WTC11 (cell line): ENCODE results near the gene INTS2. TPM values are rescaled to one million over a fixed set of nuclear protein-coding genes. Genes with fewer than 3 reads are reported as not detected.

Source experiments
- ATAC-seq: fragments of 200-7000 bp; cut with Tn5 transposase; 2 replicates; pipeline ENCODE4 v1.10.0; 2021; ENCODE audit warnings: mild to moderate bottlenecking, moderate library complexity
- CTCF ChIA-PET: fragments of 300-600 bp; sonication (Branson Sonifier 250); formaldehyde crosslinking; loops from one replicate; lab custom pipeline; 2021; ENCODE audit warnings: antibody characterized with exemption; lab: Charles Lee
- POLR2A ChIA-PET: fragments of 350-600 bp; sonication (Branson Sonifier 250); formaldehyde crosslinking; loops from one replicate; lab custom pipeline; 2021; ENCODE audit warnings: antibody characterized with exemption; lab: Charles Lee
- DNase-seq: peaks from one replicate; pipeline ENCODE4 v3.0.0; 2021; ENCODE audit warnings: low spot score
- H3K27ac Mint-ChIP-seq: 2 replicates; pipeline ENCODE4 v1.8.0; 2021; ENCODE audit warnings: mixed read lengths
- H3K27me3 Mint-ChIP-seq: 2 replicates; pipeline ENCODE4 v1.8.0; 2021; ENCODE audit warnings: low read depth, mild to moderate bottlenecking, moderate library complexity, mixed read lengths
- H3K36me3 Mint-ChIP-seq: 2 replicates; pipeline ENCODE4 v1.8.0; 2021; ENCODE audit warnings: mixed read lengths
- H3K4me1 Mint-ChIP-seq: 2 replicates; pipeline ENCODE4 v1.8.0; 2022; ENCODE audit warnings: mixed read lengths
- H3K4me3 Mint-ChIP-seq: 2 replicates; pipeline ENCODE4 v1.8.0; 2021; ENCODE audit warnings: mild to moderate bottlenecking, moderate library complexity, mixed read lengths
- H3K9me3 Mint-ChIP-seq: 2 replicates; pipeline ENCODE4 v1.8.0; 2021; ENCODE audit warnings: mixed read lengths
- ARID4B ChIP-seq: sonication (generic); formaldehyde crosslinking; IDR thresholded peaks from 2 replicates; pipeline ENCODE4 v1.8.0; 2023; ENCODE audit warnings: missing genetic modification reagents, mild to moderate bottlenecking, borderline replicate concordance
- ATF1 ChIP-seq: sonication (generic); formaldehyde crosslinking; IDR thresholded peaks from 2 replicates; pipeline ENCODE4 v1.8.1; 2023; ENCODE audit warnings: mild to moderate bottlenecking, moderate library complexity, missing genetic modification reagents
- CREB1 ChIP-seq: sonication (generic); formaldehyde crosslinking; IDR thresholded peaks from 2 replicates; pipeline ENCODE4 v1.8.0; 2023; ENCODE audit warnings: mild to moderate bottlenecking, missing genetic modification reagents
- CTCF ChIP-seq: fragments of 200-600 bp; IDR thresholded peaks from 2 replicates; pipeline ENCODE4 v1.8.0; 2022; ENCODE audit warnings: antibody characterized with exemption
- ETV6 ChIP-seq: sonication (generic); formaldehyde crosslinking; IDR thresholded peaks from 2 replicates; pipeline ENCODE4 v1.8.1; 2022; ENCODE audit warnings: mild to moderate bottlenecking, missing genetic modification reagents
- FOXJ3 ChIP-seq: sonication (generic); formaldehyde crosslinking; IDR thresholded peaks from 2 replicates; pipeline ENCODE4 v1.9.0; 2021; ENCODE audit warnings: missing genetic modification reagents, mild to moderate bottlenecking, borderline replicate concordance
- FOXP1 ChIP-seq: sonication (generic); formaldehyde crosslinking; IDR thresholded peaks from 2 replicates; pipeline ENCODE4 v1.8.0; 2022; ENCODE audit warnings: missing genetic modification reagents, mild to moderate bottlenecking, moderate library complexity, borderline replicate concordance
- KAT7 ChIP-seq: sonication (generic); formaldehyde crosslinking; IDR thresholded peaks from 2 replicates; pipeline ENCODE4 v1.8.1; 2023; ENCODE audit warnings: missing genetic modification reagents, mild to moderate bottlenecking, borderline replicate concordance
- MXD4 ChIP-seq: fragments of 250-450 bp; sonication (Bioruptor Pico); IDR thresholded peaks from 2 replicates; pipeline ENCODE4 v1.8.0; 2021; ENCODE audit warnings: mild to moderate bottlenecking, moderate library complexity, borderline replicate concordance
- NFATC4 ChIP-seq: fragments of 250-450 bp; sonication (Bioruptor Pico); IDR thresholded peaks from 2 replicates; pipeline ENCODE4 v1.9.0; 2021; ENCODE audit warnings: mild to moderate bottlenecking
- NR1H2 ChIP-seq: sonication (generic); formaldehyde crosslinking; IDR thresholded peaks from 2 replicates; pipeline ENCODE4 v1.9.0; 2021; ENCODE audit warnings: mild to moderate bottlenecking, moderate library complexity, missing genetic modification reagents
- PRRX2 ChIP-seq: fragments of 250-450 bp; sonication (Bioruptor Pico); IDR thresholded peaks from 2 replicates; pipeline ENCODE4 v1.8.0; 2021; ENCODE audit warnings: mild to moderate bottlenecking
- RELA ChIP-seq: sonication (generic); formaldehyde crosslinking; IDR thresholded peaks from 2 replicates; pipeline ENCODE4 v1.8.1; 2022; ENCODE audit warnings: missing genetic modification reagents, mild to moderate bottlenecking, borderline replicate concordance
- ZNF232 ChIP-seq: sonication (generic); formaldehyde crosslinking; IDR thresholded peaks from 2 replicates; pipeline ENCODE4 v1.8.0; 2022; ENCODE audit warnings: mild to moderate bottlenecking, missing genetic modification reagents
- ZNF263 ChIP-seq: sonication (generic); formaldehyde crosslinking; IDR thresholded peaks from 2 replicates; pipeline ENCODE4 v1.8.1; 2022; ENCODE audit warnings: low read depth, mild to moderate bottlenecking, moderate library complexity, missing genetic modification reagents
- ZNF317 ChIP-seq: sonication (generic); formaldehyde crosslinking; IDR thresholded peaks from 2 replicates; pipeline ENCODE4 v1.8.1; 2023; ENCODE audit warnings: low read depth, mild to moderate bottlenecking, moderate library complexity, missing genetic modification reagents, borderline replicate concordance
- ZNF671 ChIP-seq: fragments of 250-450 bp; sonication (Bioruptor Pico); IDR thresholded peaks from 2 replicates; pipeline ENCODE4 v1.8.0; 2021; ENCODE audit warnings: mild to moderate bottlenecking
- total RNA-seq: library from RNA; stranded (reverse); gene quantifications from 3 replicates; pipeline ENCODE4 v1.2.3, GENCODE V29; 2021
- TF ChIP-seq, protein P1 (sequence below): sonication (generic); formaldehyde crosslinking; IDR thresholded peaks from 2 replicates; pipeline ENCODE4 v1.8.0; 2023; ENCODE audit warnings: mild to moderate bottlenecking, missing genetic modification reagents
- TF ChIP-seq, protein P2 (sequence below): sonication (generic); formaldehyde crosslinking; conservative IDR thresholded peaks from 2 replicates; pipeline ENCODE4 v1.8.1; 2022; ENCODE audit warnings: mild to moderate bottlenecking, missing genetic modification reagents
- TF ChIP-seq, protein P3 (sequence below): sonication (generic); formaldehyde crosslinking; IDR thresholded peaks from 2 replicates; pipeline ENCODE4 v1.8.1; 2023; ENCODE audit warnings: mild to moderate bottlenecking, missing genetic modification reagents, moderate library complexity

The INTS2 gene
- total RNA-seq, 1 experiment from 2014 or later = 24.9 TPM

DNA sequence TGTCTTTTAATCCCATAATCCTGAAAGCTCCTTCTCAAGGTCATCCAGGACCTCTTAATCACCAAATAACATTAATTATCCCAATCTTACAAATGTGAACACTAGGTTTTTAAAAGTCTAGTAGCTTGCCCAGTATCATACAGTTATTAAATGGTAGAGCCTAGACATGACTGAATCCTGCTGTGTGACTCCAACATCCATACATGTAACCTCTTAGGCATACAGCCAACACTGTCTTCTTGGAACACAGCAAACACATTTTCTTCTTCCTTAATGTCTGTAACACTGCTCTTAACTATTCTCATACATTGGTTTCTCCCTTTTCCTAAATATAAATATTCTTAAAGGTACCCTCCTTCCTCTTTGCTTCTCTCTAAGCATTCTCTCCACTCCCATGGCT is 78.1 kb downstream of the INTS2 start:
- ChIA-PET POLR2A (interaction anchor here (0.7 kb wide), 1 partner anchor 8 kb away, joined by 4 read pairs; no protein-coding TSS in a partner anchor), CTCF (no interaction called here)
- H3K4me3 Mint-ChIP-seq = no peak overlapping the region
- H3K9me3 Mint-ChIP-seq = no peaks in the 10 kb centered on the region
- H3K4me1 Mint-ChIP-seq = no peaks in the 10 kb centered on the region
- no peak overlapping the region for H3K27ac Mint-ChIP-seq
- TF ChIP-seq CTCF = no peak
- no peak for TF ChIP-seq NFATC4 (CRISPR knock-in tag)
- TF ChIP-seq ZNF317 (CRISPR knock-in tag) = no peak
- DNase-seq (no peak), ATAC-seq (no peak)
- no peaks in the 10 kb centered on the region for H3K27me3 Mint-ChIP-seq
- peaks cover 28% of the 10 kb centered on the region for H3K36me3 Mint-ChIP-seq

GRCh38 chr17:61848896-61849295 is 78.9 kb downstream of the INTS2 start:
- Mint-ChIP-seq H3K36me3 (peaks cover 30% of the 10 kb centered on the region), H3K27ac (no peak overlapping the region), H3K9me3 (no peaks in the 10 kb centered on the region), H3K4me1 (no peaks in the 10 kb centered on the region), H3K27me3 (no peaks in the 10 kb centered on the region), H3K4me3 (no peak overlapping the region)
- TF ChIP-seq, protein P1, sequence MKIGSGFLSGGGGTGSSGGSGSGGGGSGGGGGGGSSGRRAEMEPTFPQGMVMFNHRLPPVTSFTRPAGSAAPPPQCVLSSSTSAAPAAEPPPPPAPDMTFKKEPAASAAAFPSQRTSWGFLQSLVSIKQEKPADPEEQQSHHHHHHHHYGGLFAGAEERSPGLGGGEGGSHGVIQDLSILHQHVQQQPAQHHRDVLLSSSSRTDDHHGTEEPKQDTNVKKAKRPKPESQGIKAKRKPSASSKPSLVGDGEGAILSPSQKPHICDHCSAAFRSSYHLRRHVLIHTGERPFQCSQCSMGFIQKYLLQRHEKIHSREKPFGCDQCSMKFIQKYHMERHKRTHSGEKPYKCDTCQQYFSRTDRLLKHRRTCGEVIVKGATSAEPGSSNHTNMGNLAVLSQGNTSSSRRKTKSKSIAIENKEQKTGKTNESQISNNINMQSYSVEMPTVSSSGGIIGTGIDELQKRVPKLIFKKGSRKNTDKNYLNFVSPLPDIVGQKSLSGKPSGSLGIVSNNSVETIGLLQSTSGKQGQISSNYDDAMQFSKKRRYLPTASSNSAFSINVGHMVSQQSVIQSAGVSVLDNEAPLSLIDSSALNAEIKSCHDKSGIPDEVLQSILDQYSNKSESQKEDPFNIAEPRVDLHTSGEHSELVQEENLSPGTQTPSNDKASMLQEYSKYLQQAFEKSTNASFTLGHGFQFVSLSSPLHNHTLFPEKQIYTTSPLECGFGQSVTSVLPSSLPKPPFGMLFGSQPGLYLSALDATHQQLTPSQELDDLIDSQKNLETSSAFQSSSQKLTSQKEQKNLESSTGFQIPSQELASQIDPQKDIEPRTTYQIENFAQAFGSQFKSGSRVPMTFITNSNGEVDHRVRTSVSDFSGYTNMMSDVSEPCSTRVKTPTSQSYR (CRISPR knock-in tag) = no peak
- TF ChIP-seq, protein P2, sequence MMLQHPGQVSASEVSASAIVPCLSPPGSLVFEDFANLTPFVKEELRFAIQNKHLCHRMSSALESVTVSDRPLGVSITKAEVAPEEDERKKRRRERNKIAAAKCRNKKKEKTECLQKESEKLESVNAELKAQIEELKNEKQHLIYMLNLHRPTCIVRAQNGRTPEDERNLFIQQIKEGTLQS = no peak
- TF ChIP-seq ATF1 (CRISPR knock-in tag) (no peak), ARID4B (CRISPR knock-in tag) (no peak)
- DNase-seq (no peak), ATAC-seq (no peak)
- ChIA-PET CTCF (no interaction called here), POLR2A (no interaction called here)

DNA sequence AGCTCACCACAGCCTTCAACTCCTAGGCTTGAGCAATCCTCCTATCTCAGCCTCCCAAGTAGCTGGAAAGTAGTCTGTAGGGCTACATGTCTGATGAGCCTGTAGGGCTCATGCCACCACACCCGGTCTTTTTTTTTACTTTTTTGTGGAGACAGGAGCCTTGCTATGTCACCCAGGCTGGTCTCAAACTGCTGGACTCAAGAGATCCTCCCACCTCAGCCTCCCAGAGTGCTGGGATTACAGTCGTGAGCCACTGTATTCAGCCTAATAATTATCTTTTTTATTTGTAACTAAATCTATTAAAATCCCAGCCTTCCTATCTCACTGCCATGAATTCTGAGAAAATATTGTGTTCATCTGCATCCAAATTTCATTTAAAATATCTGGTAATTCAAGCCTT is 79.5 kb downstream of the INTS2 start:
- H3K4me1 Mint-ChIP-seq = no peaks in the 10 kb centered on the region
- H3K36me3 Mint-ChIP-seq = peaks cover 34% of the 10 kb centered on the region
- H3K27ac Mint-ChIP-seq = no peak overlapping the region
- no peaks in the 10 kb centered on the region for H3K27me3 Mint-ChIP-seq
- ChIA-PET POLR2A (no interaction called here), CTCF (no interaction called here)
- no peak overlapping the region for H3K4me3 Mint-ChIP-seq
- ATAC-seq = no peak
- H3K9me3 Mint-ChIP-seq = no peaks in the 10 kb centered on the region
- no peak for DNase-seq
- no peak for TF ChIP-seq PRRX2 (CRISPR knock-in tag)
- TF ChIP-seq RELA (CRISPR knock-in tag) = no peak
- TF ChIP-seq, protein P3, sequence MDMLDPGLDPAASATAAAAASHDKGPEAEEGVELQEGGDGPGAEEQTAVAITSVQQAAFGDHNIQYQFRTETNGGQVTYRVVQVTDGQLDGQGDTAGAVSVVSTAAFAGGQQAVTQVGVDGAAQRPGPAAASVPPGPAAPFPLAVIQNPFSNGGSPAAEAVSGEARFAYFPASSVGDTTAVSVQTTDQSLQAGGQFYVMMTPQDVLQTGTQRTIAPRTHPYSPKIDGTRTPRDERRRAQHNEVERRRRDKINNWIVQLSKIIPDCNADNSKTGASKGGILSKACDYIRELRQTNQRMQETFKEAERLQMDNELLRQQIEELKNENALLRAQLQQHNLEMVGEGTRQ (CRISPR knock-in tag) = no peak
- no peak for TF ChIP-seq ETV6
- no peak for TF ChIP-seq ZNF263 (CRISPR knock-in tag)
- no peak for TF ChIP-seq NR1H2 (CRISPR knock-in tag)
- TF ChIP-seq CTCF = no peak
- TF ChIP-seq CREB1 (CRISPR knock-in tag) = no peak
- TF ChIP-seq ZNF232 (CRISPR knock-in tag) = no peak
- TF ChIP-seq ZNF671 (CRISPR knock-in tag) = no peak
- TF ChIP-seq KAT7 (CRISPR knock-in tag) = no peak
- no peak for TF ChIP-seq MXD4 (CRISPR knock-in tag)
- no peak for TF ChIP-seq FOXJ3
- TF ChIP-seq FOXP1 (CRISPR knock-in tag) = no peak
